GM19043 (cell line): ENCODE measurements around the gene ITGB5.
"Not testable (repeated sequence)": the region's sequence is repeated elsewhere in the genome, so short reads cannot be mapped to it uniquely, and the experiment has no call there.

Source experiments
- ATAC-seq: cut with Tn5 transposase; IDR thresholded peaks from one replicate; pipeline ENCODE4 v1.9.1; 2021; ENCODE audit warnings: low read depth; ENCODE audit not compliant: unreplicated experiment

ITGB5 gene

DNA sequence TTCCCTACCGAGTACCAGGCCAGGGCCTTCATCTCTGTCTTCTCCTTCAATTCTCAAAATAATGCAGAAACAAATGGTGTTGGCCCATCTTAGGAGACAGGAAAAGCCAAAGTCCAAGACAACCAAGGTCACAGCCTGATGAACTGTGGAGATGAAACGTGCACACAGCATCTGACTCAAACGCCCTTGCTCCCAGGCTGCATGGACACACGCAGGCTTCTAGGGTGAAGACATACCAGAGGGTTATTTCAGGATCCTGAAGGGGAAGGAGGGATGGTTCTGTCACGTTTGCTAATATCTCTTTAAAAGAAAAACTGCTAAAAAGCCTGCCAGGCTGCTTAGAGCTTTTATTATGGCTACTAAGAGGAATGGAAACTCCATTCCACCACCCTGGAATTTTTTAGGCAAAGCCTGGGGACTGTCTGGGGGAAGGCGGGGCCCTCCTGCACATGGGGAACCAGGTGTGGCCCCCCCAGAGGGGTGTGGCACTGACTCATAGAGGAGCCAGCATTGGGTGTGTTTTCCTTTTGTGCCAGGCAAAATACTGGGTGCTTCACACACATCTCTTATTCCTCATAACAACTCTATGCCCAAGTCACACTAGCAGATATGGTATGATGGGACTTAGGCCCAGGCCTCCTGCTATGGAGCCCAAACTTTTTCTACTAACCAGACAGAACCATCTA is 94.0 kb downstream of the ITGB5 start:
- no peak for ATAC-seq

DNA sequence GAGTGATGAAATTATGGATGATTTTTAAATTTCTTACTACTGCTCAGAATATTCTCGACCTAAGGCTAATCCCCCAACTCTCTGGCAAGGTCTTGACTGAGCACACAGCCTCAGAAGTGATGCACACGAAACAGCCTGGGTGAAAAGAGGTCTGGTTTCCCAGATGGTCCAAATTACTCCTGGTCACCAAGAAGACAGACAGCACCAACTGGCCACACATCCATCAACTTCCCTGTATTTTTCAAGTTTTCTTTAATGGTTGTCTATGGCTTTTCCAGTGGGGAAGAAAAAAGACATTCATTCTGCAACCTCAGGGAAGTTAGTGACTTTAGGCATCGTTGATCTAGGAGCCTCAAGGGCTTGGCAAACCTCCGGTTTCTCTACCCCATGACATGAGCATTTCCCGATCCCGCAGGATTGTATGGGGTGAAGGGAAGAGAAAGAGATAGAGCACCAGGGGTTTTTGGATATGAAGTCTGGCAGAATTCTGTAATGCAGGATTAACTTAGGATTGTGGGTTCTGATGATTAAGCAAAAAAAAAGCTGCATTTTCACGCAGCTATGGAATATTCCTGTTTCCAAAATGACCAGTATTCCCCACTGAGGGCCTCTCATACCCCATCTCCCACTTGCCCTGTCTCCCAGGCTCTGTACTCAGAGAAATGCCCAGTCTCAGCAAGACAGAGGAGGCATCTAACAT is 94.7 kb downstream of the ITGB5 start:
- no peak for ATAC-seq

DNA sequence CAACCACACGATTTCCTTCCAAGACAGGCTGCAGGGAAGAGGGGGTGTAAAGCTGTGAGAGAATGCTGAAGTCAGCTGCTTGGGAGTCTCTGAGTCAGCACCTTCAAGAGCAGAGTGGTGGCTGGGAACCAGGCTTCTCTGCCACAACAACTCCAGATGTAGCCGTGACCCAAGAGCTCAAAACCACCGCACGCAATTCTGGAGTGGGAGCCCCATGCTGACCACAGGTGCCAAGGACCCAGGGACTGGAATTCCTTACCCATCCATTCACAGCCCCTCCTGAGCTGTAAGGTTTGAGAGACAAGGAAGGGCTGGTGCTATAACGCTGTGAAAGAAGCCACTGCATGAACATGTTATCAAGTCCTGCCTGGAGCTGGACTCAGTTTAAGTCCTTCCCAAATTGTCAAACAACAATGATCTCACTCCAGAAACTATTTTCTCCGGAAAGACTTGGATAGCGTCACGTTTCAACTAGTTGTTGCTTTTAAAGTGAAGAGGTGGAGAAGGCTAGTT is 95.5 kb downstream of the ITGB5 start:
- ATAC-seq = no peak

DNA sequence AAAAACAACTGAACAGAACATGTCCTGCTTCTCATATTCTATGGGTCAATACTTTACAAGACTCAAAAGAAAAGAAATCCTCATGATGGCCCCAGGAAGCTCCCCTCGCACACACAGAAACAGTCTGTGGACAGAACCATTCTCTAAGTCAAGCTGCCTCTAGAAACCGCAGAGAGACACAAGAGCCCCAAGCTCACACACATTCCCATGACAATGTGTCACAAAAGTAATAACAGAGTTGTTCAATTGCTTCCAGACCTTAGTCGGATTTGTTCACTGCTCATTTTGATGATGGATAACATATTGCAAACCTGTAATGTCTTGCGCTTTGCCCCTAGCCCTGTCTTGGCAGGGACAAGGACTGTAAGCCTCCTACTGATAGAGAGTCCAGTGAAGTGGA is 96.0 kb downstream of the ITGB5 start:
- ATAC-seq = no peak

DNA sequence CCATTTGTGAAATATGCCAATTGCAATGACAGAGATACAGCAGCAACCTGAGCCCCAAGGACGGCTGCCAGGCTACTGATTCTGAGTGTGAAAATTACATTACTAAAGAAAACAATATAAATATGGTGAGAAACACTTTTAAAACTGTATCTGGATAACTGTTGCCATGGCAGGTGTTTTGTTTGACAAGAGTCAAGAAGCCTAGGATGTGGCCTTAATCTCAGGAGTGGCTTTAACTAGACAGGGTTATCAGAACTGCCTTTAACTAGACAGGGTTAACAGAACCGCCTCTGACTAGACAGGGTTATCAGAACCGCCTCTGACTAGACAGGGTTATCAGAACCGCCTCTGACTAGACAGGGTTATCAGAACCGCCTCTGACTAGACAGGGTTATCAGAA is 98.1 kb downstream of the ITGB5 start:
- ATAC-seq = not testable (repeated sequence)

DNA sequence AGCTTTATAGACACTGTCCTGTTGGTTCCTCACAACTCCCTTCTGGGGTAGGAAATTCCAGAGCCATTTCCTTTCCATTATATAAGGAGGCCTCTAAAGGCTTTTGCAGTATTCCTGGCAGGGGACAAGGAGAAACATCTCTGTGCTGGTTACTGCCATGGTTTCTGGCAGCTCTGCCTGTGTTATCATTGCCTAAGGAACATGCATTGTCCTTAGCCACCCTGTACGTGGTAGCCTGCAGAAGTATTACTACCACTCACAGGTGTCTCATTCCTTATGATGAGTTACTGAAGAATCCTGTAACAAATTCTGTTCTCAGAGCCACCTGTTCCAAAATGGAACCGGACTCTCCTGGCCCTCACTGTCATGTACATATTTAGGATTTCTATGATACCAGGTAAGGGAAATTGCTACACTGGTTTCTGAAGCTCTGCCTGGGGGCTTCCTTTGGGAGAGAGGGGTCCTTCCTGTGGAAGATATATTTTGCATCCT is 98.9 kb downstream of the ITGB5 start:
- ATAC-seq = no peak

DNA sequence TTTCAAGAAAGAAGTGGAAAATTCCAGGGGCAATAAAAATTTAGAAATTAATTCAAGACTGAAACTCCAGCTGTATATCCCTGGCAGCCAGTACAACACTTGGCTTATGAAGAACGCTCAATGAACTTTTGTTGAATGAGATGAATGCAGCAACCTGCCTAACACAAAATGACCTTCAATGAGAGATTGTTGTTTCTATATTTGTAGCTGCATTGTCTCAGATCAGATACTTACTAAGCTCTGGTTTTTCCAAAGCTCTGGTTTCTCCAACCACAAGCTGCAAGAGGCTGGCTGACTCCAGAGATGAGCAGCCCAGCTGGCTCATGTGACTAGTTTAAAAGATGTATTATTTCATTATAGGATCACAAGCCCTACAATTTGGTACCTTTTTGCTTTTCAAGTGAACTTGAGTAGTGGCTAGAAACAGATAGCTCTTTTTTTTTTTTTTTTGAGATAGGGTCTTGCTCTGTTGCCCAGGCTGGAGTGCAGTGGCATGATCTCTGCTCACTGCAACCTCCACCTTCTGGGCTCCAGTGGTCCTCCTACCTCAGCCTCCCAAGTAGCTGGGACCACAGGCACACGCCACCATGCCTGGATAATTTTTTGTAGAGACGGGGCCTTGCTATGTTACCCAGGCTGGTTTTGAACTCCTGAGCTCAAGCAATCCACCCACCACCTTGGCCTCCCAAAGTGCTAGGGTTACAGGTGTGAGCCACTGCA is 99.5 kb downstream of the ITGB5 start:
- ATAC-seq = no peak

DNA sequence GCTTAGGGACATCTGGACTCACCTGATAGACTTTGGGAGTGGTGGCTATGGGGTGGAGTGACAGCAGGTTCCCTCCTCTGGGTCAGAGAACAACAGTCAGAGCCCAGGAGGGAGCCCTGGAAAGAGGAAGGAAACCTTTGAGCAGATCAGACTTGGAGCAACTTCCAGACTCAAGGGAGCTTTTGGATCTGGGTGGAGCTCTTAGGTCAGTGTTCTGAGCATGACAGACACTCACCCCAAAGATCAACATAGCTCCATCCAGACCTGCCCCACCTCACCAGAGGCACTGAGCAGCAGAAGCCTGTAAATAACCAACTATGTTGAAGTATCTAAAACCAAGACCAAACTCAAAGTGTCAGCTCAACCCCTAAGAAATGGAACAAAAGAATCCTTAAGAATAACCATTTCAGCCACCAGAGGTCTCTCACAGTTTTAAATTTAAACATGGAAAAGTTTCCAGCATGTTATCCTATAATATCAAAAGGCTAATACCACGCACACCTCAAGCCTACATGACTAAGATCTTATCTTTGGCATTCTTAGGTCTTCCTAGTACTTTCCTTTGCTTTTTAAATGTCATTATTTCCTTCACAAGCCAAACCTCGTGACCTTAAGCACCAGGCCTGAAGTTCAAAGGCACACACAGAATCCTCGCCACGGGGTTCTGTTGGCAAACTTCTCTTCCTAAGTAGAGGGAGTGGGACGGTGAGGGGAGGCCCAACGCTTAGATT is 100.5 kb downstream of the ITGB5 start:
- no peak for ATAC-seq

DNA sequence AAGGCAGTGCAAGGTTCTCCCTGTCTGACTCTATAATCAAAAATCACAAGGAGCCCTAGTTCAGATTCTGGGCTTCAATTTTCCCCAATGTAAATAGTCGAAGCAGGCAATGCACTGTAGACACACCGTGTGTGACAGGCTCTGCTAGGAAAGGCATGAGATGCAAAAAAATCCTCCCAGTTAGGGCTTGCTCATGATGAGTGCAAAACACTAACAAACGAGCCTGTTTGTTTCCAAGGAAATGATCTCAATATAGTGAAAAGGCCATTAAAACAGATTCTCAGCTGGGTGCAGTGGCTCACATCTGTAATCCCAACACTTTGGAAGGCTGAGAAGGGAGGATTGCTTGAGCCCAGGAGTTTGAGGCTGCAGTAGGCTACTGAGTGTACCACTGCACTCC is 101.2 kb downstream of the ITGB5 start:
- ATAC-seq = no peak

DNA sequence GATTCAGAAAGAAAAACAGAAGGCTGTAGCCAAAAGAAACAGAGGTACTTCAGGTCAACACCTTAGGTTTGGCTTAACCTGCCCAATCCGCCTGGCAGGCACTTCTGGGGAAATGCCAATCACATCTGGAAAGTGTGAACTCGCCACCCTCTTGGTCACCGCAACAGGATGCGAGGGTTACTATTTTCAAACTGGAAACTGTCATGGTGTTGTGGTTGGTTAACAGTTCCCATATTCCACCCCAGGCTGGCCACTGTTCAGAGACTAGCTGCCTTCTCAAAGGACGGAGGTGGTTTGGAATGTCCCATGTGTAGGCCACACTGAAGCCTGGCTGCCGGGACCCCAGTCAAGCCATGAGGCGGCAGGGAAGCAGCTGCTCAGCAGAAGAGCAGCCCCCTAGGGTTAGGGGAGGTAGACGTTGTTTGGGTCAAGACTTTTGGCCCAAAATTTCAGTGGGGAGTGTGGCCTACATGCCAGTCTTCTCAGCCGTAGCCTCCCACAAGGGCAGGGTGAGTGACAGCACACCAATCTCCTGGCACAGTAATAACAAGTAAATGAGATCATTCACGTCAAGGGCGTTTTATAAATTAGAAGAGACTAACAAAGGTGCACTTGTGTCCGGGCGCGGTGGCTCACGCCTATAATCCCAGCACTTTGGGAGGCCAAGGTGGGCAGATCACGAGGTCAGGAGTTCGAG is 102.3 kb downstream of the ITGB5 start:
- no peak for ATAC-seq

DNA sequence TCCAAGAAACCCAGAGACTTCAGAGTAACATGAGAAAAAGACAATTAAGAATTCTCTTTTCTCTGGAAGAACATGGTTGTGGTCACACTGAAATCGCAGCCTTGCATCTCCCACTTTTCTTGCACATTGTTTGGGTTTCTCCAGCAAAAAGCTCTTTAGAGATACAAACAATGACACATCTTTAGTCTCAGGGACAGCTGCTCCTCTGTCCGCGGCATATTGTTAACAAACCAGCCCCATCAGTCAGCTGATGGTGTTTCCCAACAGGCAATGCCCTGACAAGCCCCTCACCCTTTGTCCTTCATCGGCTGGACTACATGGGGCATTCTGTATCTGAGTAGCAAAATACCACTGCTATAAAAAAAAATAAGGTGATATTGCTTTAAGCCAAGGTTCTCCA is 103.5 kb downstream of the ITGB5 start:
- no peak for ATAC-seq

DNA sequence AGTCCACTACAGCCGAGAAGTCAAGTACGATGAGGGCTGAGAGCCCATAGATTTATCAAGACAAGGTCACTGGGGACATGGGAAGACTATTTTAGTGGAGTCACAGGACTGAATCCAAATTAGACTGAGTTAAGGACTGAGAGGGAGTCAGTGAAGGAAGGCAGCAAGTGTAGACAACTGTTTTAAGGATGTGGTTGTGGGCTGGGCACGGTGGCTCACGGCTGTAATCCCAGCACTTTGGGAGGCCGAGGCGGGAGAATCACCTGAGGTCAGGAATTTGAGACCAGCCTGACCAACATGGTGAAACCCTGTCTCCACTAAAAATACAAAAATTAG is 104.8 kb downstream of the ITGB5 start:
- ATAC-seq = not testable (repeated sequence)

DNA sequence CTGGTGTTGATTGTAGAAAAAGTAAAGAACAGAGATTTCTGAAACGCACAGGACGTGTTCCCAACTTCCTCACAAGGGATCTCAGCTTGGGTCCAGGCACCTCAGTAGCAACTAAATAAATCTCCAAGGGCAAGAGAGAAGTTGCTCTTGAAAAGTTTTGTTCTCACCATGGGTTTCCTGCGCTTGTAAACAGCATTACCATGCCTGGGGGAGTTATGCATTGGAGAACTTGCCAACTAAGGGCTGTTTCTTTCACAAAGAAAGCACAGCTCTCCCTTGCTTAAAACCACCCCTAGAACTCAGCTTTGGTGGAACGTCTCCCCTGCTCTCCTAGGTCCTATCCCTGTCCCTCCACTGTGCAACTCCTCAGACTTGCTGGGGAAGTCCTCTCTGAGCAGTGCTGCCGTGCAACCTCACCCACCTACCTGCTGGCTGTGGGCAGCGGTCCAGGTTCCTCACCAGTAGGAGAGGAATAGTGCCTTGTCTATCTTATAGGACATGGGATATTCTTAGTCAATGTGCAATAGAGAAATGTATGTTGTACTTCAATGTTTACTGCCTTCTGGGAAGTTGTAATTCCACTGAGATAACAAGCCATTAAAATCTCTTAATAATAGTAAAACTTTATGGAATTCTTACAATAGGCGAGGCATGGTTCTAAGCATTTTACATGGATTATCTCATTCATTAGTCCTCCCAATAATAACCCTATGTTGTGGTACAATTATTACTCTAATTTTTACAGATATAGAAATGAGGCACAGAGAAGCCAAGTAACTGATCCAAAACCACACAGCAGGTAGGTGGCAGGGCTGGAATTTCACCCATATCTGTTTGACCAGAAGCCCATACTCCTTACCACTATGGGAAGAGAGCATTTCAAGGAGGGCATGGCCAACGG is 105.4 kb downstream of the ITGB5 start:
- ATAC-seq = no peak

DNA sequence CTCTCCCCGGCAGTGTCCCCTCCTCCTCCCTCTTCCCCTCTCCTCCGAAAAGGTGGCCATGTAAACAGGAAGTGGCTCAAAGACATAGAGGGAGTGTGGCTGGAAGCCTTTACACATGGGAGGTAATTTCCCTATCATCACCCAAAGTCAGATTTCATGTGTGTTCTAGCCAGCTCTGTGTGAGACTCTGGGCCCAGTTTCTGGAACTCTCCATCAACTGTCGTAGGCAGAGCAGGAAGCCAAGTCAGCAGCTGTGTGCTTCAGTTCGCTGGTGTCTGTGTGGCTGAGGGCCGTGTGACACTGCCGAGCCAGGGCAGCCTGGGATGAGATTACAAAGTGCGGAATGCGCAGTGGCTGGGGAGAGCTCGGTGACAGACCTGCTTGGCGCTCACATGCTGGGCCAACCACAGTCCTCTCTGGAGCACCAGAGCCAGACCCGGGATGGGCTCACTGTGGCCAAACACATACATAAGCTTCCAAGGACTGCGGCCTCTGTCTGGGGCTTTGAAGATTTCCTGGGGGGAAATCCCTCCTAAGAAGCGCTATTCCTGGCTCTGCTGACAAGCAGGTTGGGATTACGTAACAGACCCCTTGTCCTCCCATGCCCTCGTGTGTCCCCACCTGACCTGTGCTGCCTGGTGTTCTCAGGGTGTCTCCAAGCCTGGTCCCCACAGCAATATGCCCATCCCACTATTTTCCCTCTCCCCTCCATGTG is 106.2 kb downstream of the ITGB5 start:
- no peak for ATAC-seq

DNA sequence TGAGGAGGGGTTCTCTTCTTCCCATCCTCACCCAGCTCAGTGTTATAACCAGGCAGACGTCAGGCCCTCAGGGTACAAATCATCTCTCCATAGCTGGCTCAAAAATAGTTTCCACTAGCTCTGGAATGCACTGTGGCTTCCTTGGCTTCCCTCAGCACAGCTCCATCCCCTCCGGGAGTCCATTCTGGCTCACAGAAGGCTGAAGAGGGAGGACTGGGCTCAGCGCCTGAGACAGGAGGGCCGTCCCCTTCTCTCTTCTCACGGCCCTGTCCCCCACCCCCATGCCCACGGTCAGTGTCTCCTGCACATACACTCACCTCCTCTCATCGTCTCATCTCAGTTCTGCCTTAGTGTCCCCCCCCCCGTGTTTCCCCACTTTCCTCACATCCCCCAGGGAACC is 106.8 kb downstream of the ITGB5 start:
- ATAC-seq = no peak

DNA sequence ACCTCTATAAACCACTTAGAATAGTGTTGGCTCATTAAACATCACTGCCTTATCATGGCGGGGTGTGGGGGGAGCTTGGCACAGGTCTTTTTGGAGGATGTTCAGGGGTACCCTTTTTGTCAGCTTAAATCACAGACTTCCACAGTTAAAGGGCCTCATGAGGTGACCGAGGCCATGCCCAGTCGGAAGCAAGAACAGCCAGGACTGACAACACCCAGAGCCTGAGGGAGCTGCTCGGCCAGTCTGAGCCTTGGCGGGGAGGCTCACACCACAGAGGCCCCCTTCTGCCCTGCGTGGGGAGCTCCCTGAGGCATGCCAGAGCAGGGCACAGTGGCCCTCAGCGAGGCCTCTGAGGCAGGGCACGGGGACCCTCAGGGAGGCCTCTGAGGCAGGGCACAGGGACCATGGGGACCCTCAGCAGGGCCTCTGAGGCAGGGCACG is 107.4 kb downstream of the ITGB5 start:
- ATAC-seq = no peak

DNA sequence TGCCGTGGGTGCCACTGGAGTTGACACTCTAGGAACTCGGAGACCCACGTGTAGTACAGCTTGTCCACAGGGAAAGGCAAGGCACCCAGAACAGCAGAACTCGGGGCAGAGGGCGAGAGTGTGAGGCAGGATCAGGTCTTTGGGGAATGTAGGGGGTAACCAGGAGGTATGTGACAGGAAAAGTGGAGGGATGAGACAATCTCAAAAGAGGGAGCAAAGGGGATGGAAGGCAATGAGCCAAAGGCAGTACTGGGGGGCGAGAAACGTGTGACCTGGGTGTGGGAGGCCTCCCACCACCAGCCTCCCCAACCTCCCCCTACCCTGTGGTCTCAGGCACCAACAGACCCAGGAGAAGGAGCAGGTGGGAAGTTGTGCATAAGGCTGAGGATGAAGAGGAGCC is 108.0 kb downstream of the ITGB5 start:
- no peak for ATAC-seq

DNA sequence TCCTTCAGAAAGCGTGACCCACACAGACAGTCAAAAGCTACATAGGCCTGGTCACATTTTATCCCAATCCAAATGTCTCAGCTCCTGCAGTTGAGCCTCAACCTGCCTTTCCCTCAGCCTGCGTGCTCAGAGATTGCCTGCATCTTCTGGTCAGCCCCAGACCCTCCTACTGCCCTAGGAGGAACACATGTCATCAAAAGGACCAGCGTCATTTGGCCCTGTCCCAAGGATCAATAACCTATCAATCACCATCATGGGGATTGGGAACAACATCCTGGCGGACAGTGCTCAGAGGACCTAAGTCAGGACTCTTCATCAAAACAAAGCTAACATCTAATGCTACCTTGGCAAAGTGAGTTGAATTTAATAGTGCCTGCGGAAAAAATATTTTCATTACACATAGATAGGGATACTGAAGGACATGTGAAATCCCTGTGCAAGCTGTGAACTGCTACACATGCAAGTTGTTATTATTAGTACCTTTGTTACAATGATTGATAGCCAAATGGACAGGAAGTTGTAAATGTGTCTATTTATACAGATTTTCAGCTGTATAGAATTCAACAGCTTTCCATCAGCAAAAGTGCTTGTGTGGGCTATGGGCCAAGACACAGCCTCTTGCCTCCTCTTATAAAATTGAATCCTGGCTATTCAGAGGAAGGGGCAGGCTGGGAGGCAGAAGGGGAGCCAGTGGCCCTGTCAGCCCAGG is 109.2 kb downstream of the ITGB5 start:
- no peak for ATAC-seq
